ENCODE measurements around the gene RGS14.
"Not testable (repeated sequence)": the region's sequence is repeated elsewhere in the genome, so short reads cannot be mapped to it uniquely, and the experiment has no call there.

Gene RGS14

DNA sequence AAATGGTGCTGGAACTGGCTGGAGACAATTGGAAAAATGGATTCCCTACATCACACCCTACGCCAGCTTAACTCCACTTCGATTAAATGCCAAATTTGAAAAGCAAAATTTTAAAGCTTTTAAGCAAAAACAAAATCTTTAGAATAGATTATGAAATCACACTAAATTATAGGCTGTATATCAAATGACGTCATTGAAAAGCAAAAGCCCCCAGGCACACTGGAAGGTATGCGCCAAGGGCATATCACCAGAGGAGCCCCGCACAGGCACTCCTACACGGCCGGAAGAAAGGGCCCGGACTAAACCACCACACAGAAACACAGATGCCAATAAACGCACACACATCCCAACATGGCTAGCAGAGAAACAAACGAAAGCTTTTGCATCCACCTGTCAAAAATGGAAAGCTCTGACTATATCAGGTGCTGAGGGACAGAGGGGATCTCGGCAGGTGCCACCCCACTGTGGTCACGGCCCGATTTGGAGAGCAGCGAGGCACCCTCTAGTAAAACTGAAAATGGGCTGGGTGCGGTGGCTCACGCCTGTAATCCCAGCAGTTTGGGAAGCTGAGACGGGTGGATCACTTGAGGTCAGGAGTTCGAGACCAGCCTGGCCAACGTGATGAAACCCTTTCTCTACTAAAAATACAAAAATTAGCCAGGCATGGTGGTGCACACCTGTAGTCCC is 29.0 kb upstream of the RGS14 start:
- no peak for DNase-seq

- DNase-seq, result no peak
Observed at GRCh38 chr5:177329883-177330282, 27.8 kb upstream of the RGS14 start.

DNA sequence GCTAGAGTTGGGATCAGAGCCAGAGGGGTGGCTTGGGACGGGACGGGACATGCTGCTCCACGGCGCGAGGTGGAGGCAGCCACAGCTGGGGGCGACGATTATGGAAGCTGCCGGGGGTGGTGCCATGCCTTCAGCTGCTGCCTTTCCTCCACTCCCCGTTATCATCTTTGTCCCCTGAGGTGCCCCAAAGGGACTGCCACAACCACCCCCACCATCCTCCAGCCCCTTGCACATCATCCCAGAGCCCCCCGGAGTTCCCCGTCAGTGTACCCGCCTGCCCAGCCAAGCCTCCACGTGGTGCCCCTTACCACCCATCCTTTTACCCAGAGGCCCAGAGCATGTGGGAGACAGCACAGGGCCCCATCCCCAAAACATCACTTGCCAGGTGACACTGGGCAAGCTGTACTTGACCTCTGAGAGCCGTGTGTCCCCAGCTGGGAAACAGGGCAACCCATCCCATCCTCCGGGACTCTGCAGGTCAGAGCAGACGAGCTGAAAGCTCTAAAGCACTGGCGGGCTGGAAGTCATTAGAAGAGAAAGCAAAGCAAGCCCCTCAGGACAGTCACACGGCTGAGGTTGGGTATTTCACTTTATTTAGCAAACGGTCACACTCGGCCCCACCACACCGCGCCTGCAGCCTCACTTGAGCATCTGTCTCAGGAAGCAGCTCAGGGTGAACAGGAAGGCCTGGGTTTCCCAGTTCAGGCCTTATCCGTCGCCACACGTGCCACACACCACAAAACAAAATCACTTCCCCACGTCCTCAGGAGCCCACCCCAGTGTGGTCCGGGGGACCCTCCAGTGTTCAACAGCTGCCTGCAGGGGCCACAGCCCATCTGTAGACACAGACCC is 26.5 kb upstream of the RGS14 start:
- DNase-seq, result no peak

DNA sequence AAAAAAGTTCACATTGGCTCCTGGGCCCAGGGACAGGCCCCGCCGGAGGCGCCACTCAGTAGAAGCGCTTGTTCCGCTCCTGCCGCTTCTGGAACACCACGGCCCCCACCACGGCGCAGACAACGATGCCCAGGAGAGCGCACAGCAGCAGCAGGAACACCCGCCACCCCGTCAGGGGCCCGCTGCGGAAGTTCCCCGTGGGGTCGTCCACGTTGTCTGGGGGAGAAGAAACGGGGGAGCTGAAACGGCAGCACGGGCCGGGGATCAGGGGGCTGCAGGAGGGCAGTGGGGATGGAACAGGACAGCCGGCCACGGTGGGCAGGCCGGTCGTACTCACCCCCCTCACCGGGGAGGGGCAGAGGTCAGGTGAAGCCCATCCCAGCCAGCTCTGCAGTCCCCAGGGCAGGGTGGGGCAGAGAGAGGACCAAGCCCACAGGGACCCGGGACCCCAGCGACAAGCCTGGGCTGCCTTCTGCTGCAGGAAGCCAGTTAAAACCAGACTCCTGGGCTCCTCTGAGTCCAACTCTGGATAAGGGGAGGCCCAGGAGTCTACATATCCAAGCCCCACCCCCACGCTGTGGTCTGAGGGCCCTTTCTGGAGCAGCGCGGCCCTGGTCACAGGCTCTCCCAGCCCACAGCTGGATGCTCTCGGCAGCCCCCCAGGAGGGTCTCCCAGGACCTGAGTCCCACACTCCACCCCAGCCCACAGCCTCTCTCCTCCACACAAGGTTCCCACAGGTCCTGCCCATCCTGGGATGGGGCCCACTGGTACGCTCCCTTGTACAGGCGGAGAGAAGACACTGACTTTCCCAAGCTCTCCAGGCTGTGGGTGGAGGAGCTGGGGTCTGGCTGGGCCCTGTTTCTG is 25.5 kb upstream of the RGS14 start:
- no peak for DNase-seq

DNA sequence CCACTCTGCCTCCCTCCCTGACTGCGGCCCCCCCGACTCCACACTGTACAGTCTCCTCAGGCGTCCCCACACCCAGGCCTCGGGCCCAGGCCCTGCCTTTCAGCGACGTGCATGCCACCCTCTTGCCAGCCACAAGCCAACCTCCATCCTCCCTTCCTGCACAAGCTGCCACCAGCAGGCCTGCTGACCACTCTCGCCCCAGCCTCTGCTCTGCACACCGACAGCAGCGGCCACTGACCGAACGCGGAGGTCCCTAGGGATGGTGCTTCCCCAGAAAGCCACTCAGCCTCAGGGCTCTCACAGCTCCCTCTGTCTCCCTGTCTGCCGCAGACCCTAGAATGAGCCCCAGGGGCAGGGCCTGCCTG is 24.8 kb upstream of the RGS14 start:
- no peak for DNase-seq

- DNase-seq, result no peak
Observed at GRCh38 chr5:177333420-177334154, 24.1 kb upstream of the RGS14 start.

GRCh38 chr5:177334155-177334551 is 23.6 kb upstream of the RGS14 start:
- no peak for DNase-seq

DNA sequence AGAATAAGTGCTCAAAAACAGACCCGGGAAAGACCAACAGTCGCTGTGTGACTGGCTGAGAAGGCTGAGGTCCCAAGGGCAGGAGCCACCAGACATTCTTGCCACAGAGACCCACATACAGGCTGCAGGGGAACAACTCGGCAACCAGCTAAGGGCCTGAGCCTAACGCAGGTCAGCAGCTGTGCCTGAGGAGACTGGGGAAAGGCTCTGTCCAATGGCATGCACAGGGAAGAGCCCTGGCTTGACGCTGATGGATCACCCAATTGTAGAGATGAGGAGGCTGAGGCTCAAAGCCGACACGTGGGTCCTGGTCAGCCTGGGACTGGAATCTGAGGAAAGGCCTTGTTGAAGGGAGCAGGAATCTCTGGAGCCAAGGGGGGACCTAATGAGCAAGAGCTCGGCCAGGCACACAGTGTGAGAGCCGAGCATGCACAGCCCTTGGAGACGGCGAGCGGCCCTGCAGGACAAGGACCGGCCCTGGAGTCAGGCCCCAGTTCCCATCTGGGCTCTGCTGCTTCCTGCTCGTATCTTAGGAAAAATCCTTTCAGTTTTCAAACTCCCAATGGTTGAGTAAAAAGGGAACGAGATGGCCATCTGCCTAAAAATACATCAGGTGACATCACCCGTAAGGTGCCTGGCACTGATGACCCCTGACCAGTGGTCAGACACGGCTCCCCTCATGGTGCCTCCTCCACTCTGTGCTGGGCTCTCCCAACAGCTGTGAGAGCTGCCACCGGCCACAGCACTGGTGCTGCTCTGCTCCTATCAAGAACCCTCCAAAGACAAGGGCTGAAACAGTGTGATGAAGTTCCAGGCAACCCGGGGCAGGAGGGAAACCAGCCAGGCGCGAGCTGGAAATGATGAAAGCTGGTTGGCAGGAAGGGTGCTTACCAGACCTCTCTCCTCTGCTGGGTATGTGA is 22.7 kb upstream of the RGS14 start:
- DNase-seq, result no peak

GRCh38 chr5:177335701-177336065 is 22.0 kb upstream of the RGS14 start:
- no peak for DNase-seq

GRCh38 chr5:177336112-177336511 is 21.6 kb upstream of the RGS14 start:
- no peak for DNase-seq

- DNase-seq, result no peak
Observed at GRCh38 chr5:177336603-177337494, 20.9 kb upstream of the RGS14 start.

GRCh38 chr5:177338251-177339106 is 19.2 kb upstream of the RGS14 start:
- DNase-seq, result no peak

DNA sequence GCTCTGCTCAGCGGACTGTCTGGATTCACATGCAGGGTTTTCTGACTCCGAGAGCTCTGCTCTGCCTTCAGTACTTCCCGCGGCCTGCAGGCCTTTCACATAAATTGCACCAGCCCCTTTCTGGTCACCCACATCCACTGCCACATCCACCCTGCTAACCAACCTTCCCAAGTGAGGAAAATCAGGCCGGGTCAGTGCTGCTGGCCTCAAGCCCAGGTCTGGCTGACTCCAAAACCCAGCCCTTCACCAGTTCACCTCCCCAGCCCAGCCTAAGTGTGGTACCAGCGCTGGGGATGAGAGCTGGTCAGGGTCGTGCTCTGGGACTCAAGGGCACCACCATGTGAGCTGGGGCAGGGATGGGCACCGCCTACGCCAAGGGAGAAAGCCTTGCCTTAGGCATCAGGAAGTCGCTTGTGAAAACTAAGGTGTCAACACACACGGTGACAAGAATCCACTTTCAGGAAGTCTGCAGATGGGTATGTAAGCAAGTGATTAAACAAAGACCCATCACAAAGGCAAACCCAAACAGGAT is 18.6 kb upstream of the RGS14 start:
- no peak for DNase-seq

DNA sequence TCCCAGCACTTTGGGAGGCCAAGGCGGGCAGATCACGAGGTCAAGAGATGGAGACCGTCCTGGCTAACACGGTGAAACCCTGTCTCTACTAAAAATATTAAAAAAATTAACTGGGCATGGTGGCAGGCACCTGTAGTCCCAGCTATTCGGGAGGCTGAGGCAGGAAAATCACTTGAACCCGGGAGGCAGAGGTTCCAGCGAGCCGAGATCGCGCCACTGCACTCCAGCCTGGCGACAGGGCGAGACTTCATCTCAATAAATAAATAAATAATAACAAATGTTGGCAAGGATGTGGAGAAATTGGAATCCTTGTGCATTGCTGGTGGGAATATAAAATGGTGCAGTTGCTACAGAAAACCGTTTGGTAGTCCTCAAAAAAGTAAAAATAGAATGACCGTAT is 14.7 kb upstream of the RGS14 start:
- DNase-seq, result not testable (repeated sequence)

DNA sequence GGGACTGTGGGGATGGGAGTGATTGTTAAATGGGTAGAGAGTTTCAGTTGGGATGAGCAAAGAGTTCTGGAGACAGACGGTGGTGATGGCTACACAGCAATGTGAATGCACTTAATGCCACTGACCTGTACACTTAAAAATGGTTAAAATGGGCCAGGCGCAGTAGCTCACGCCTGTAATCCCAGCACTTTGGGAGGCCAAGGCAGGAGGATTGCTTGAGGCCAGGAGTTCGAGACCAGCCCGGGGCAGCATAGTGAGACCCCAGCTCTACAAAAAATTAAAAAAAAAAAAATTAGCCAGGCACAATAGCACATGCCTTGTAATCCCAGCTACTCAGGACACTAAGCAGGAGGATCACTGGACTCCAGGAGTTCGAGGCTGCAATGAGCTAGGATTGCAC is 13.9 kb upstream of the RGS14 start:
- DNase-seq, result no peak

DNA sequence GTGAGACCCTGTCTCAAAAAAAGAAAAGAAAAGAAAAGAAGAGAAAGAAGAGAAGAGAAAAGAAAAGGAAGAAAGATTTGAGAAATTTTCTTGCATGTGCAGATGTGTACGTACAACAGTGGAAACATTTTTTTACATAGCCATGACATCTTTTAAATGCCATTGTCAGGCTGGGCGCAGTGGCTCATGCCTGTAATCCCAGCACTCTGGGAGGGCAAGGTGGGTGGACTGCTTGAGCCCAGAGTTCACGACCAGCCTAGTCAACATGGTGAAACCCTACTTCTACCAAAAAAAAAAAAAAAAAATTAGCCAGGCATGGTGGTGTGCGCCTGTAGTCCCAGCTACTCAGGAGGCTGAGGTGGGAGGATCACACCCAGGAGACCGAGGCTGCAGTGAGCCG is 12.8 kb upstream of the RGS14 start:
- no peak for DNase-seq

- no peak for DNase-seq
Observed at GRCh38 chr5:177346820-177347219, 10.9 kb upstream of the RGS14 start.

DNA sequence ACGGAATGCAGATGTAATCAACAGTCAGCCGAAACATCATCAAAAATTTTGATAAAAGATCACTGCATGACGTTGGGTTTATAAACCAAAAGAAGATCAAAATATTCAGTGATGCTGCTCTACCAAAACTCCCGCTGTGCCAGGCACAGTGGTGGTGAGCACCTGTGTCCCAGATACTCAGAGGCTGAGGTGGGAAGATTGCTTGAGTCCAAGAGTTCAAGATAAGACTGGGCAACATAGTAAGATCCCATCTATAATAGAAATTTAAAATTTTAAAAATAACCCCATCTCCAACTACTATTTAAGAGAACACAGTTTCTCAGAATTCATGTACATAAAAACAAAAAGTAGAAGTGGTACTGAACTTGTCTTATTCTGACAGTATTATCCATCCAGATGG is 10.0 kb upstream of the RGS14 start:
- no peak for DNase-seq

GRCh38 chr5:177349362-177349647 is 8.4 kb upstream of the RGS14 start:
- DNase-seq, result no peak

DNA sequence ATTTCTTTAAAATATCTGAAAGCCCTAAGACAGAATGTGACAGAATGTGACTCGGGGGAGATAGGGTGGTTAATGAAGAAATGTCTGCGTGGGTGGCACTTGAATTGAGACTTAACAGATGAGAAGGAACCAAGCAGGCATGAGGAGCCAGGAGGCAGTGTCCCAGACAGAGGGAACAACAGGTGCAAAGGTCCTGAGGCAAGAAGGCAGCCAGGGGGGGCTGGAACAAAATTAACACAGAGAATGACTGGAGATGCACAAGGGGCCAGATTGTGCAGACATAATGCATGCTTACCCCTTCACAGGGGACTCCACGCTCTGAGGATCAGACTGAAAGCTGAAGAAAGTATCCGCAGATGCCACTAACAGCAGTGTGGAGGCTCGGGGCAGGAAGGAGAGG is 8.0 kb upstream of the RGS14 start:
- DNase-seq, result no peak
